ENCODE measurements around the gene FAM221A. TPM values are rescaled to one million over a fixed set of nuclear protein-coding genes. Genes with fewer than 3 reads are reported as not detected.

Gene FAM221A
- total and polyA plus RNA-seq, 2 of the 8 experiments (the other 6 are each of a cell fraction or from before 2014, with no cell fraction given), result 21.5 to 39.0 TPM

DNA sequence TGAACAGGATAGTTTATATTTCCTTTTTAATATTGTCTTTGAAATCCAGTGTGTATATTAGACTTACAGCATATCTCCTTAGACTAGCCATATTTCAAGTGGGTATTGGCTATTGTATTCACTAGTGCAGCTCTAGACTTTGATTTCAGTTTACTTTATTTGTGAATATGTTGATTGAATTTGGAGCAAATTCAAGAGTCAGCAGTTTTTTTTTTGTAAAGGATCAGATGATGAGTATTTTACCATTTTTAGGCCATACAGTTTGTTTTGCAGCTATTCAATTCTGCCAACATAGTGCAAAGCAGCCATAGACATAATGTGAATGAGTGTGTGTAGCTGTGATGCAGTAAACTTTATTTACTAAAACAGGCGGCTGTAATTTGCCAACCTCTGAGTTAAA lies 34.6 kb downstream of the FAM221A start:
- Histone ChIP-seq H3K23ac (ENCODE audit: insufficient read length) (no peak overlapping the region), H3K9me3 (ENCODE audit: insufficient read depth in 2 of 2, low read depth in 1 of 2, low read length in 1 of 2) (no peaks in the 10 kb centered on the region), H4K91ac (replicated peaks; ENCODE audit: insufficient read length, low read length) (no peak overlapping the region), H3K4me3 (ENCODE audit: extremely low read depth in 1 of 4, insufficient read depth in 2 of 4, low read depth in 3 of 4, low read length in 4 of 4) (no peak overlapping the region), H3K9ac (replicated peaks in 1 of 4; ENCODE audit: extremely low read depth in 1 of 4, low read depth in 3 of 4, low read length in 3 of 4) (no peak overlapping the region), H3K79me2 (ENCODE audit: control insufficient read depth in 1 of 2, insufficient read depth in 2 of 2, low read length in 2 of 2) (no peaks in the 10 kb centered on the region), H3K4me2 (ENCODE audit: insufficient read depth in 1 of 2, low read depth in 2 of 2, low read length in 2 of 2) (no peak overlapping the region), H4K5ac (ENCODE audit: insufficient read length, low read depth, low read length) (no peak overlapping the region), H2BK15ac (ENCODE audit: low read length) (no peak overlapping the region), H3K27me3 (replicated peaks in 1 of 4; ENCODE audit: control insufficient read depth in 3 of 4, extremely low read depth in 1 of 4, insufficient read depth in 3 of 4, low read length in 3 of 4) (no peaks in the 10 kb centered on the region), H3K4ac (replicated peaks; ENCODE audit: insufficient read length, low read depth, low read length) (no peak overlapping the region), H2BK120ac (replicated peaks; ENCODE audit: low read depth, low read length) (no peak overlapping the region), H3K79me1 (ENCODE audit: low read depth, low read length) (no peaks in the 10 kb centered on the region), H3K4me1 (replicated peaks in 1 of 4; ENCODE audit: control insufficient read depth in 3 of 4, insufficient read depth in 4 of 4, low read length in 3 of 4) (no peaks in the 10 kb centered on the region), H2BK5ac (ENCODE audit: low read depth, low read length) (no peak overlapping the region), H4K20me1 (replicated peaks in 1 of 2; ENCODE audit: control insufficient read depth in 1 of 2, insufficient read depth in 2 of 2, low read length in 2 of 2) (no peaks in the 10 kb centered on the region), H2AK5ac (ENCODE audit: low read depth, low read length) (no peak overlapping the region), H3K27ac (ENCODE audit: low read depth, low read length) (no peak overlapping the region), H3K36me3 (ENCODE audit: control insufficient read depth in 2 of 4, insufficient read depth in 4 of 4, low read length in 3 of 4) (no peaks in the 10 kb centered on the region), H3K23me2 (ENCODE audit: low read depth, low read length) (no peaks in the 10 kb centered on the region), H2BK12ac (ENCODE audit: low read depth, low read length) (no peak overlapping the region), H2BK20ac (ENCODE audit: low read length) (no peak overlapping the region), H3K18ac (ENCODE audit: extremely low read depth, low read length) (no peak overlapping the region), H4K8ac (ENCODE audit: extremely low read depth, insufficient read depth, low read length) (no peak overlapping the region), H2AFZ (ENCODE audit: low read length) (no peak overlapping the region), H3K56ac (replicated peaks; ENCODE audit: insufficient read length, low read depth, low read length) (no peak overlapping the region), H3K14ac (ENCODE audit: insufficient read length) (no peak overlapping the region)
- ChIA-PET CTCF (ENCODE audit: partially characterized antibody) (interaction anchor here (0.6 to 7.1 kb wide), 7 partner anchors 10 to 620 kb away, joined by 3 to 74 read pairs (median 8); no protein-coding TSS in a partner anchor), POLR2A (ENCODE audit: partially characterized antibody) (interaction anchor here (0.6 to 1.8 kb wide), 2 partner anchors 59 to 184 kb away, joined by 3 to 4 read pairs; no protein-coding TSS in a partner anchor)
- FAIRE-seq, result no peak
- TF ChIP-seq SAP30 (IDR thresholded peaks at IDR 0.05; ENCODE audit: insufficient read depth, insufficient replicate concordance, low read length) (no peak), CEBPB (IDR thresholded peaks at IDR 0.05; ENCODE audit: low read depth, low read length) (no peak), MAFK (IDR thresholded peaks at IDR 0.05; ENCODE audit: low read depth, low read length) (0 out of 2 replicates have a peak, but pooled peaks have one; percentile 25)
- DNase-seq (ENCODE audit: low read depth in 1 of 2, low spot score in 2 of 2), result no peak
- 95% methylated on average over 1 of the region's 1 CpG; no CpG with 5 or more reads in 1 of the 2 experiments for WGBS, 2 experiments (ENCODE audit: extremely low coverage in 1 of 2, insufficient coverage in 1 of 2, insufficient read length in 1 of 2, insufficient replicate concordance in 2 of 2, low coverage in 1 of 2, low lambda C conversion rate in 2 of 2, missing lambda C conversion rate in 1 of 2)

Measured in H1 (cell line).